ENCODE measurements around the gene KMO. TPM values are rescaled to one million over a fixed set of nuclear protein-coding genes. Genes with fewer than 3 reads are reported as not detected.

The KMO gene
- total and polyA plus RNA-seq, 8 donors: 0.06 to 0.33 (median 0.18) TPM; not detected in 5

DNA sequence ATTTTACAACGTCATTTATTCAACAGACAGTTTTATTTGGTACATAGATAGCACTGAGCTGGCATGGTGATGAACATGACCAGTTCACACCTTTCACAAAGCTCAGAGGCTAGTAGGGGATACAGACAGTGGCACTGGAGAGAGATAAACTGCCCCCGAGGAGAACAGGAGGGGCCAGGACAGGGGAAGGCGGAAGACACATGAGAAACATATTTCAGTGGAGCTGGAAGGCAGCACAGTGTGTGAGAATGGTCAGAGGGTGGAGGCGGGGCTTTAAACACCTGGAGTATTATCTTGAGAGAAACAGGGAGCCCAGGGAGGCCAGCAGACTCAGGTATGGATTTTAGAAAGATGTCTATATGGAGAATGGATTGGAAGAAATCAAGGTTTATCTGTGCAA, 58.5 kb downstream of the KMO start:
- H3K9me3 ChIP-seq: no peaks in the 10 kb centered on the region
- DNase-seq: no peak
- no peak overlapping the region for H3K27ac ChIP-seq

DNA sequence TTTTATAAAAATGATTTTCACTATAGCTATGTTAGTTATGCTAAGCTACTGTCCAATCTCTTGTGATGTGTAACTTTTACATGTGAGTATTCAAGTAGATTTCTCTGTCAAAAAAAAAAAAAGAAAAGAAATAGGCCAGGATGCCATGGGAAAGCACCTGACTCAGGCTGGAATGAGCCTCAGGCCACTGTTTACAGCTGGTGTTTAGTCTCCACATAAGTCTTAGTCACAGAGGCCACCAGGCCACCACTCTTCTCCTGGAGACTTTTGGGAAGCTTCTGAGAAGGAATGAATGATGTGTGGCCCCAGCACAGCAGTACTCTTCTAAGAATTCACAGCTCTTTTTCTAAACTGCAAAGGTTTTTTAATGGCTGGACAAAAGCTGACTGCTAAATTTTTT, 59.1 kb downstream of the KMO start:
- intact Hi-C loops (cut with DNase I; ENCODE audit: low total_unique reads): no loop called here
- no peaks in the 10 kb centered on the region for H3K9me3 ChIP-seq
- no peak overlapping the region for H3K27ac ChIP-seq
- H3K4me1 ChIP-seq: no peaks in the 10 kb centered on the region
- peaks cover 0 to 13% (median 9%) of the 10 kb centered on the region in 4 donors for H3K36me3 ChIP-seq
- H3K4me3 ChIP-seq: no peak overlapping the region
- no peak for DNase-seq
- TF ChIP-seq POLR2AphosphoS5 (IDR thresholded peaks at IDR 0.05): no peak
- no peak for TF ChIP-seq POLR2A (IDR thresholded peaks at IDR 0.05)
- TF ChIP-seq EP300 (IDR thresholded peaks at IDR 0.05): no peak
- TF ChIP-seq CTCF (IDR thresholded peaks at IDR 0.05): no peak
- H3K27me3 ChIP-seq: no peaks in the 10 kb centered on the region

More for the DNA sequence above, 58.5 kb downstream of the KMO start:
- Histone ChIP-seq H3K36me3 (peaks cover 0 to 11% (median 6%) of the 10 kb centered on the region in 4 donors), H3K4me3 (no peak overlapping the region), H3K4me1 (no peaks in the 10 kb centered on the region), H3K27me3 (no peaks in the 10 kb centered on the region)
- TF ChIP-seq EP300 (IDR thresholded peaks at IDR 0.05) (no peak), CTCF (IDR thresholded peaks at IDR 0.05) (no peak), POLR2AphosphoS5 (IDR thresholded peaks at IDR 0.05) (no peak), POLR2A (IDR thresholded peaks at IDR 0.05) (no peak)
- 52 to 68% (median 61%) methylated on average over 4 of the region's 4 CpGs for WGBS, 5 donors
- intact Hi-C loops (cut with DNase I; ENCODE audit: low total_unique reads): no loop called here

- DNase-seq: no peak
Observed at GRCh38 chr1:241591736-241592135, 59.6 kb downstream of the KMO start.

DNA sequence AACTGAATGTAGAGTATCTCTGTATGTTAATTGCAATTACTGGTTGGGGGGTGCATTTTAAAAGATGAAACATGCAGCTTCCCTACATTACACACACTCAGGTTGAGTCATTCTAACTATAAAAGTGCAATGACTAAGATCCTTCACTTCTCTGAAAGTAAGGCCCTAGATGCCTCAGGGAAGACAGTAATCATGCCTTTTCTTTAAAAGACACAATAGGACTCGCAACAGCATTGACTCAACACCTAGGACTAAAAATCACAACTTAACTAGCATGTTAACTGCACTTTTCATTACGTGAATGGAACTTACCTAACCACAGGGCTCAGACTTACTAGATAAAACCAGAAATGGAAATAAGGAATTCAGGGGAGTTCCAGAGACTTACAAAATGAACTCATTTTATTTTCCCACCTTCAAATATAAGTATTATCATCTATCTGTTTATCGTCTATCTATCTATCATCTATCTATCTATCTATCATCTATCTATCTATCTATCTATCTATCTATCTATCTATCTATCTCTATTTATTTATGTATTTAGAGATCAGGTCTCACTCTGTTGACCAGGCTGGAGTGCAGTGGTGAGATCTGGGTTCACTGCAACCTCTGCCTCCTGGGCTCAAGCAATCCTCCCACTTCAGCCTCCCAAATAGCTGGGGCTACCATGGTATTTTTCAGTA, 60.2 kb downstream of the KMO start:
- intact Hi-C loops (cut with DNase I; ENCODE audit: low total_unique reads): no loop called here
- TF ChIP-seq POLR2AphosphoS5 (IDR thresholded peaks at IDR 0.05): no peak
- TF ChIP-seq POLR2A (IDR thresholded peaks at IDR 0.05): no peak
- TF ChIP-seq CTCF (IDR thresholded peaks at IDR 0.05): no peak
- TF ChIP-seq EP300 (IDR thresholded peaks at IDR 0.05): no peak
- Histone ChIP-seq H3K9me3 (no peaks in the 10 kb centered on the region), H3K36me3 (peaks cover 0 to 23% (median 12%) of the 10 kb centered on the region in 4 donors), H3K27me3 (no peaks in the 10 kb centered on the region), H3K4me1 (no peaks in the 10 kb centered on the region), H3K27ac (no peak overlapping the region), H3K4me3 (no peak overlapping the region)
- no peak for DNase-seq
- 76 to 92% (median 85%) methylated on average over 3 of the region's 3 CpGs for WGBS, 5 donors

More at GRCh38 chr1:241591736-241592135, 59.6 kb downstream of the KMO start:
- Histone ChIP-seq H3K36me3 (peaks cover 0 to 18% (median 11%) of the 10 kb centered on the region in 4 donors), H3K27ac (no peak overlapping the region), H3K4me3 (no peak overlapping the region), H3K27me3 (no peaks in the 10 kb centered on the region), H3K4me1 (no peaks in the 10 kb centered on the region), H3K9me3 (no peaks in the 10 kb centered on the region)
- 72 to 95% (median 90%) methylated on average over 5 of the region's 5 CpGs for whole genome bisulfite sequencing, 5 donors
- intact Hi-C loops (cut with DNase I; ENCODE audit: low total_unique reads): no loop called here
- TF ChIP-seq EP300 (IDR thresholded peaks at IDR 0.05) (no peak), POLR2A (IDR thresholded peaks at IDR 0.05) (no peak), POLR2AphosphoS5 (IDR thresholded peaks at IDR 0.05) (no peak), CTCF (IDR thresholded peaks at IDR 0.05) (no peak)
